H1 (cell line): ENCODE results near the gene COL6A1. TPM values are rescaled to one million over a fixed set of nuclear protein-coding genes. Genes with fewer than 3 reads are reported as not detected.

Experiments
- CTCF ChIA-PET: fragments of 300-600 bp; sonication (Branson Sonifier 250); formaldehyde crosslinking; loops from one replicate; lab custom pipeline; 2021; ENCODE audit not compliant: partially characterized antibody; lab: Charles Lee
- POLR2A ChIA-PET: fragments of 300-600 bp; sonication (Branson Sonifier 250); formaldehyde crosslinking; loops from one replicate; lab custom pipeline; 2021; ENCODE audit warnings: inconsistent platforms; ENCODE audit not compliant: partially characterized antibody; lab: Charles Lee
- DNase-seq, 2 experiments: peaks; one replicate each; pipeline versions ENCODE4 v3.0.0 to v3.0.0-alpha.2; 2010 to 2022; ENCODE audit warnings: low spot score in 2 of 2, low read depth in 1 of 2, mixed read lengths in 1 of 2
- FAIRE-seq: peaks from 2 replicates; lab custom pipeline; 2011; peaks lifted over from hg19 to GRCh38; lab: Jason Lieb, UNC
- H2AFZ ChIP-seq: 2 replicates; pipeline ENCODE4 v1.8.1; 2012; ENCODE audit warnings: low read length, inconsistent platforms
- H2AK5ac ChIP-seq: 2 replicates; pipeline ENCODE4 v1.6.1; 2013; ENCODE audit warnings: low read depth, low read length
- H2BK120ac ChIP-seq: replicated peaks from 2 replicates; pipeline ENCODE3; 2013; ENCODE audit warnings: low read depth, low read length, inconsistent platforms
- H2BK12ac ChIP-seq: 2 replicates; pipeline ENCODE4 v1.6.1; 2013; ENCODE audit warnings: low read depth, low read length
- H2BK15ac ChIP-seq: 2 replicates; pipeline ENCODE4 v1.6.1; 2013; ENCODE audit warnings: low read length
- H2BK20ac ChIP-seq: 2 replicates; pipeline ENCODE4 v1.6.1; 2013; ENCODE audit warnings: low read length
- H2BK5ac ChIP-seq: 2 replicates; pipeline ENCODE4 v1.6.1; 2013; ENCODE audit warnings: low read depth, low read length
- H3K14ac ChIP-seq: 2 replicates; pipeline ENCODE4 v1.6.1; 2013; ENCODE audit warnings: inconsistent platforms; ENCODE audit not compliant: insufficient read length
- H3K18ac ChIP-seq: 2 replicates; pipeline ENCODE4 v1.6.1; 2013; ENCODE audit warnings: low read length; ENCODE audit errors: extremely low read depth
- H3K23ac ChIP-seq: 2 replicates; pipeline ENCODE4 v1.6.1; 2013; ENCODE audit warnings: inconsistent platforms; ENCODE audit not compliant: insufficient read length
- H3K23me2 ChIP-seq: 2 replicates; pipeline ENCODE4 v1.6.1; 2013; ENCODE audit warnings: low read depth, low read length
- H3K27ac ChIP-seq: 2 replicates; pipeline ENCODE4 v1.6.1; 2011; ENCODE audit warnings: low read depth, low read length, inconsistent platforms
- H3K27me3 ChIP-seq, 4 experiments: replicated peaks in 1 of 4; 1 replicate in 1 of 4; 2 replicates in 3 of 4; pipeline versions ENCODE4 v1.6.1 to v1.8.1; 2011 to 2013; ENCODE audit warnings: low read length in 3 of 4, mild to moderate bottlenecking in 3 of 4, inconsistent platforms in 2 of 4, mixed read lengths in 2 of 4, moderate library complexity in 1 of 4; ENCODE audit not compliant: control insufficient read depth in 3 of 4, insufficient read depth in 3 of 4; ENCODE audit errors: extremely low read depth in 1 of 4
- H3K36me3 ChIP-seq, 4 experiments: 2 replicates each; pipeline versions ENCODE4 v1.6.1 to v1.8.1; 2011 to 2013; ENCODE audit warnings: mild to moderate bottlenecking in 4 of 4, low read length in 3 of 4, moderate library complexity in 2 of 4, control low read depth in 1 of 4, inconsistent platforms in 1 of 4; ENCODE audit not compliant: insufficient read depth in 4 of 4, control insufficient read depth in 2 of 4
- H3K4ac ChIP-seq: replicated peaks from 2 replicates; pipeline ENCODE3; 2013; ENCODE audit warnings: low read length, low read depth, mixed read lengths, inconsistent platforms; ENCODE audit not compliant: insufficient read length
- H3K4me1 ChIP-seq, 4 experiments: replicated peaks in 1 of 4; 1 replicate in 1 of 4; 2 replicates in 3 of 4; pipeline versions ENCODE4 v1.6.1 to v1.8.1; 2011 to 2013; ENCODE audit warnings: low read length in 3 of 4, inconsistent platforms in 2 of 4, mixed read lengths in 1 of 4; ENCODE audit not compliant: insufficient read depth in 4 of 4, control insufficient read depth in 3 of 4
- H3K4me2 ChIP-seq, 2 experiments: 2 replicates each; pipeline versions ENCODE4 v1.6.1 to v1.8.1; 2011 to 2013; ENCODE audit warnings: low read depth in 2 of 2, low read length in 2 of 2, control low read depth in 1 of 2, inconsistent platforms in 1 of 2, mild to moderate bottlenecking in 1 of 2; ENCODE audit not compliant: insufficient read depth in 1 of 2
- H3K4me3 ChIP-seq, 4 experiments: fragments of 200-600, 300-600 bp in 1 of 4; sonication (generic), shearing (Covaris generic), sonication (Bioruptor Twin) in 1 of 4; 2 replicates each; pipeline versions ENCODE4 v1.5.1 to v1.8.1; 2011 to 2016; ENCODE audit warnings: low read length in 4 of 4, low read depth in 3 of 4, control low read depth in 2 of 4, inconsistent platforms in 2 of 4, mild to moderate bottlenecking in 2 of 4, mixed read lengths in 1 of 4, moderate library complexity in 1 of 4; ENCODE audit not compliant: insufficient read depth in 2 of 4; ENCODE audit errors: extremely low read depth in 1 of 4
- H3K56ac ChIP-seq: replicated peaks from 2 replicates; pipeline ENCODE3; 2013; ENCODE audit warnings: low read depth, mild to moderate bottlenecking, mixed read lengths, low read length, inconsistent platforms; ENCODE audit not compliant: insufficient read length
- H3K79me1 ChIP-seq: 2 replicates; pipeline ENCODE4 v1.6.1; 2013; ENCODE audit warnings: low read depth, low read length, control low read depth
- H3K79me2 ChIP-seq, 2 experiments: 2 replicates each; pipeline versions ENCODE4 v1.6.1 to v1.8.1; 2012 to 2013; ENCODE audit warnings: low read length in 2 of 2, mild to moderate bottlenecking in 2 of 2, inconsistent platforms in 1 of 2; ENCODE audit not compliant: insufficient read depth in 2 of 2, control insufficient read depth in 1 of 2
- H3K9ac ChIP-seq, 4 experiments: replicated peaks in 1 of 4; 1 replicate in 1 of 4; 2 replicates in 3 of 4; pipeline versions ENCODE4 v1.6.1 to v1.8.1; 2011 to 2013; ENCODE audit warnings: low read depth in 3 of 4, low read length in 3 of 4, control low read depth in 2 of 4, mild to moderate bottlenecking in 2 of 4, moderate library complexity in 2 of 4, inconsistent platforms in 1 of 4; ENCODE audit errors: extremely low read depth in 1 of 4
- H3K9me3 ChIP-seq, 2 experiments: 2 replicates each; pipeline versions ENCODE4 v1.6.1 to v1.8.1; 2012 to 2013; ENCODE audit warnings: mild to moderate bottlenecking in 2 of 2, moderate library complexity in 2 of 2, control low read depth in 1 of 2, inconsistent platforms in 1 of 2, low read depth in 1 of 2, low read length in 1 of 2, mixed read lengths in 1 of 2; ENCODE audit not compliant: insufficient read depth in 2 of 2
- H4K20me1 ChIP-seq, 2 experiments: replicated peaks in 1 of 2; 2 replicates each; pipeline versions ENCODE3 to v1.8.1; 2011 to 2013; ENCODE audit warnings: inconsistent platforms in 2 of 2, low read length in 2 of 2, mild to moderate bottlenecking in 1 of 2; ENCODE audit not compliant: insufficient read depth in 2 of 2, control insufficient read depth in 1 of 2
- H4K5ac ChIP-seq: 2 replicates; pipeline ENCODE4 v1.6.1; 2013; ENCODE audit warnings: low read length, low read depth, mixed read lengths, inconsistent platforms; ENCODE audit not compliant: insufficient read length
- H4K8ac ChIP-seq: 2 replicates; pipeline ENCODE4 v1.8.0; 2013; ENCODE audit warnings: mild to moderate bottlenecking, moderate library complexity, low read length, inconsistent platforms; ENCODE audit not compliant: insufficient read depth; ENCODE audit errors: extremely low read depth
- H4K91ac ChIP-seq: replicated peaks from 2 replicates; pipeline ENCODE3; 2013; ENCODE audit warnings: low read length, mixed read lengths, inconsistent platforms; ENCODE audit not compliant: insufficient read length
- BCL11A ChIP-seq, 2 experiments: IDR thresholded peaks; one replicate each; pipeline ENCODE4 v1.6.1; 2011; ENCODE audit warnings: low read depth in 2 of 2, low read length in 2 of 2, mild to moderate bottlenecking in 2 of 2
- BRCA1 ChIP-seq: IDR thresholded peaks from 2 replicates; pipeline ENCODE4 v1.6.1; 2012; ENCODE audit warnings: low read depth, low read length, improper control_type of control experiment
- CBX8 ChIP-seq: fragments of 300-800, 300-1000 bp; sonication (generic); IDR thresholded peaks from 2 replicates; pipeline ENCODE4 v1.7.1; 2016; ENCODE audit warnings: low read depth, low read length, borderline replicate concordance
- TBP ChIP-seq: IDR thresholded peaks from 2 replicates; pipeline ENCODE4 v1.6.1; 2011; ENCODE audit warnings: low read depth, low read length, improper control_type of control experiment
- USF2 ChIP-seq: IDR thresholded peaks from 2 replicates; pipeline ENCODE4 v1.6.1; 2011; ENCODE audit warnings: low read length, improper control_type of control experiment
- YY1 ChIP-seq: IDR thresholded peaks from 2 replicates; pipeline ENCODE4 v1.6.1; 2011; ENCODE audit warnings: low read depth, mild to moderate bottlenecking, low read length
- WGBS, 2 experiments: shearing (Covaris generic) in 1 of 2; methylation state at CpG; one replicate each; pipeline versions ENCODE4 v1.1.6 to v1.1.7; 2013 to 2015; ENCODE audit warnings: low lambda C conversion rate in 2 of 2, mixed read lengths in 2 of 2, inconsistent platforms in 1 of 2, low coverage in 1 of 2, missing lambda C conversion rate in 1 of 2; ENCODE audit not compliant: insufficient replicate concordance in 2 of 2, insufficient coverage in 1 of 2, insufficient read length in 1 of 2; ENCODE audit errors: extremely low coverage in 1 of 2, missing lambda C conversion rate in 1 of 2; 5-methylcytosine and 5-hydroxymethylcytosine counted together
- polyA plus RNA-seq, 7 experiments: library from polyadenylated mRNA; depleted of rRNA in 3 of 7; stranded (reverse) in 5 of 7; unstranded in 2 of 7; fragments of >200 nt in 5 of 7; fragments of 200-250 nt in 2 of 7; gene quantifications; 1 replicate in 5 of 7; 2 replicates in 1 of 7; 4 replicates in 1 of 7; pipeline versions ENCODE4 v1.2.1 to v1.2.3, GENCODE V29; 2011 to 2013; ENCODE audit warnings: missing spikeins in 2 of 7, mixed read lengths in 2 of 7
- total RNA-seq: library from RNA; stranded (reverse); fragmentation: NEBNext Ultra II Directional; extraction: Animal tissue kit (Norgen Biotek cat#: 25700); gene quantifications from 2 replicates; pipeline ENCODE4 v1.2.1, GENCODE V29; 2021

COL6A1 gene
- total and polyA plus RNA-seq, 2 of the 8 experiments (the other 6 are each of a cell fraction or from before 2014, with no cell fraction given): 100 to 115 TPM

GRCh38 chr21:45966791-45967394 lies 14.7 kb upstream of the COL6A1 start:
- H3K18ac ChIP-seq: no peak overlapping the region
- FAIRE-seq: no peak
- no peak overlapping the region for H2AFZ ChIP-seq
- peaks cover 0 to 3% (median under 1%) of the 10 kb centered on the region in 4 experiments; a peak in 2 of 7 replicates for H3K27me3 ChIP-seq
- no peak overlapping the region for H3K23ac ChIP-seq
- H3K79me2 ChIP-seq: no peaks in the 10 kb centered on the region
- no peaks in the 10 kb centered on the region; a peak in 1 of 8 replicates for H3K36me3 ChIP-seq
- DNase-seq: no peak
- H3K56ac ChIP-seq: no peak overlapping the region
- no peak overlapping the region for H3K9ac ChIP-seq
- H3K4ac ChIP-seq: no peak overlapping the region
- H2BK12ac ChIP-seq: no peak overlapping the region
- CTCF ChIA-PET: interaction anchor here (0.7 to 1.1 kb wide), 4 partner anchors 12 to 87 kb away, joined by 3 read pairs; no protein-coding TSS in a partner anchor
- H4K91ac ChIP-seq: no peak overlapping the region
- no peak overlapping the region for H3K4me3 ChIP-seq
- H4K5ac ChIP-seq: no peak overlapping the region
- H3K79me1 ChIP-seq: no peaks in the 10 kb centered on the region
- no peak overlapping the region; the same call in 1 of the 2 replicates for H4K8ac ChIP-seq
- H3K14ac ChIP-seq: no peak overlapping the region
- no peak overlapping the region for H3K27ac ChIP-seq
- H4K20me1 ChIP-seq: no peaks in the 10 kb centered on the region
- H2BK15ac ChIP-seq: no peak overlapping the region
- no peak overlapping the region for H2AK5ac ChIP-seq
- POLR2A ChIA-PET: interaction anchor here (1.3 kb wide), 1 partner anchor 155 kb away, joined by 3 read pairs; no protein-coding TSS in a partner anchor
- TF ChIP-seq USF2 (no peak), BRCA1 (no peak), YY1 (no peak), TBP (no peak), CBX8 (no peak), BCL11A (IDR thresholded peaks at IDR 0.05; ENCODE audit: low read depth in 2 of 2, low read length in 2 of 2) (no peak)
- peaks cover 20 to 32% of the 10 kb centered on the region in 2 experiments for H3K9me3 ChIP-seq
- H3K4me1 ChIP-seq: peaks cover 0 to 4% (median under 1%) of the 10 kb centered on the region in 4 experiments; a peak in 4 of 7 replicates
- H2BK120ac ChIP-seq: no peak overlapping the region
- 85% methylated on average over 8 of the region's 9 CpGs; no CpG with 5 or more reads in 1 of the 2 experiments for WGBS, 2 experiments
- no peak overlapping the region for H2BK5ac ChIP-seq
- no peaks in the 10 kb centered on the region for H3K23me2 ChIP-seq
- H2BK20ac ChIP-seq: no peak overlapping the region
- no peak overlapping the region for H3K4me2 ChIP-seq
